Small intestine (tissue), 7 donors: Measurements from ENCODE around the gene AHCYL1. TPM values are rescaled to one million over a fixed set of nuclear protein-coding genes. Genes with fewer than 3 reads are reported as not detected.
A peak's percentile ranks its signal among the peaks of the same experiment; 100 is the strongest.

Experiments
- DNase-seq, 2 donors: peaks; one replicate each; pipeline versions ENCODE4 v3.0.0 to v3.0.0-alpha.2; 2013
- FAIRE-seq: peaks from 2 replicates; lab custom pipeline; 2012; peaks lifted over from hg19 to GRCh38; lab: Jason Lieb, UNC
- H3K27ac ChIP-seq, 3 donors: one replicate each; pipeline ENCODE4 v1.5.1; 2013; ENCODE audit warnings: low read length in 2 of 3, mild to moderate bottlenecking in 2 of 3, control low read depth in 1 of 3, inconsistent platforms in 1 of 3, low read depth in 1 of 3, moderate library complexity in 1 of 3
- H3K27me3 ChIP-seq, 3 donors: one replicate each; pipeline ENCODE4 v1.6.1; 2013; ENCODE audit warnings: low read length in 3 of 3, inconsistent platforms in 1 of 3; ENCODE audit not compliant: control insufficient read depth in 3 of 3, insufficient read depth in 3 of 3
- H3K36me3 ChIP-seq, 3 donors: one replicate each; pipeline ENCODE4 v1.6.1; 2013; ENCODE audit warnings: low read length in 3 of 3, inconsistent platforms in 1 of 3, low read depth in 1 of 3, mild to moderate bottlenecking in 1 of 3, moderate library complexity in 1 of 3; ENCODE audit not compliant: control insufficient read depth in 3 of 3, insufficient read depth in 2 of 3
- H3K4me1 ChIP-seq, 3 donors: one replicate each; pipeline ENCODE4 v1.6.1; 2013; ENCODE audit warnings: low read length in 2 of 3, inconsistent platforms in 1 of 3, low read depth in 1 of 3, mild to moderate bottlenecking in 1 of 3, moderate library complexity in 1 of 3; ENCODE audit not compliant: control insufficient read depth in 3 of 3, insufficient read depth in 2 of 3
- H3K4me3 ChIP-seq, 3 donors: one replicate each; pipeline ENCODE4 v1.5.1; 2013; ENCODE audit warnings: low read length in 3 of 3, control low read depth in 1 of 3, inconsistent platforms in 1 of 3, low read depth in 1 of 3, mild to moderate bottlenecking in 1 of 3, moderate library complexity in 1 of 3
- H3K9me3 ChIP-seq, 2 donors: one replicate each; pipeline ENCODE4 v1.6.1; 2013; ENCODE audit warnings: low read depth in 1 of 2, low read length in 1 of 2; ENCODE audit not compliant: control insufficient read depth in 2 of 2, insufficient read depth in 1 of 2
- WGBS, 3 donors: extraction: QIAGEN DNeasy Blood & Tissue Kit; methylation state at CpG; one replicate each; pipeline ENCODE4 v1.1.7; 2013; 5-methylcytosine and 5-hydroxymethylcytosine counted together
- polyA plus RNA-seq, 4 donors: library from polyadenylated mRNA; stranded (reverse) in 3 of 4; unstranded in 1 of 4; fragments of 200-250 nt in 3 of 4; fragments of 120-200 nt in 1 of 4; gene quantifications; one replicate each; pipeline versions ENCODE4 v1.2.1 to v1.2.3, GENCODE V29; 2013
- donor health status: healthy with polysubstance abuse.
- donor health status: control.
- donor health status: control.
- donor health status: Bipolar disorder and iron deficiency.
- donor health status: healthy.

The AHCYL1 gene
- polyA plus RNA-seq, 4 donors, result 67.6 to 159 (median 96.8) TPM

GRCh38 chr1:110070671-110071242 lies 86.2 kb downstream of the AHCYL1 start, which contains the start of gene ALX3:
ALX3 (minus strand) TSS chr1:110070672; CDS start chr1:110070612, 60 bp downstream.
- peaks cover 13 to 82% (median 53%) of the 10 kb centered on the region in 3 donors for H3K27me3 ChIP-seq
- H3K4me3 ChIP-seq, result peak within 1 kb of the TSS in 1 of 3 donors; percentile 29
- FAIRE-seq, result no peak
- no peak within 1 kb of the TSS for H3K27ac ChIP-seq
- peaks cover 0 to 3% (median 0%) of the 10 kb centered on the region in 3 donors for H3K4me1 ChIP-seq
- H3K9me3 ChIP-seq, result no peaks in the 10 kb centered on the region
- H3K36me3 ChIP-seq, result no peaks in the 10 kb centered on the region
- WGBS, 3 donors, result 12 to 25% (median 13%) methylated on average over 11 to 27 of the region's 27 CpGs
- no peak for DNase-seq

Other genes with a start within 250 kb of the AHCYL1 start
- 100 to 1,000 TPM in 2 of 4 donors, 10 to 100 TPM in 2; 71.6 to 169 (median 118) TPM for gene GSTM3, start 243.7 kb upstream of the AHCYL1 start, polyA plus RNA-seq
- 100 to 1,000 TPM; 167 to 736 (median 401) TPM for gene EPS8L3, start 220.8 kb upstream of the AHCYL1 start, polyA plus RNA-seq
- 10 to 100 TPM in 1 of 4 donors, 1 to 10 TPM in 2, under 1 TPM in 1; 0.89 to 15.5 (median 4.4) TPM for gene CSF1, start 73.9 kb upstream of the AHCYL1 start, polyA plus RNA-seq
- gene STRIP1, start 49.9 kb downstream of the AHCYL1 start, polyA plus RNA-seq, result 10 to 100 TPM; 15.1 to 31.3 (median 18.3) TPM
- gene ALX3, start 85.9 kb downstream of the AHCYL1 start, polyA plus RNA-seq, result under 1 TPM in 1 of 4 donors, not detected in 3; 0.09 TPM
- gene UBL4B, start 127.7 kb downstream of the AHCYL1 start, polyA plus RNA-seq, result not detected
- under 1 TPM in 2 of 4 donors, not detected in 2; under 0.01 to 0.49 TPM for gene SLC6A17, start 165.7 kb downstream of the AHCYL1 start, polyA plus RNA-seq
- gene KCNC4, start 225.5 kb downstream of the AHCYL1 start, polyA plus RNA-seq, result 1 to 10 TPM in 2 of 4 donors, under 1 TPM in 2; under 0.01 to 3.7 (median 2.1) TPM